ENCODE data around the gene SAA2.
"Not testable (repeated sequence)": the region's sequence is repeated elsewhere in the genome, so short reads cannot be mapped to it uniquely, and the experiment has no call there.

The SAA2 gene

DNA sequence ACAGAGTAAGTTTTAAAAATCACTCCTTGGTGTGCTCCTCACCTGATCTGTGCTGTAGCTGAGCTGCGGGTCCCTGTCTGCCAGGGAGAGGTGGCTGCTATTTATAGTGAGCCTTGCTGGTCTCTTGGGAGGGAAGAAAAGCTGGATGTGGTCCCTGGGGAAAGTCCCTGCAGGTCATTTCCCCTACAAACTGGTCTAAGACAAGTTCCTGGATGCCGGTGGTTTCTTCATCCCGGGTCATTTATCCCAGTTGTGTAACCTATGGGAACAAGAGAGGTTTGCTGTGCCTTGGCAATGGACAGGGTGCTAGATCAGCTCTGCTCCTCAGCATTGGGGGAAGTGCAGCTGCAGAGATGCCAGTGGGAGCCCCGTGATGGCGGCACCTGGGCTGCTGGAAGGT lies at the start of gene SAA2:
Gene SAA2 (minus strand): TSS at position 108 of the 400 bp plus-strand sequence. CDS start 657 bp downstream, outside the sequence.
- DNase-seq, result no peak

DNA sequence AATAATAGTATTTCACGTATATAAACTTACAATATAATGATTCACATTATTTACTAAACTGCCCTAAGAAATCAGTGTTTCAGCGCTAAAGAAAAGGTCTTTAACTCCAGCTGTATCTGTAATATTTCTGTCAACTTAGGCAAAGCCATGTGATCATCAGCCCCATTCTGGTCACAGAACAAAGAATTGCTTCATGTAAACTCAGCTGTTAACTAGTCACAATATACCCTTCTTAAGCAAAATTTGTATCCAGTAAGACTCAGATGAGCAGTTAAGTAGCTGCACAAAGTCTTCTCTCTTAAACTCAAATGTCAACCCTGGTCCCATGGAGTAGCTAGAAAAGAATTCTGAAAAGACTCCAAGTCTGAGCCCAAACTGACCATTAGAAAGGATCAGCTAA lies 46.8 kb upstream of the SAA2 start:
- no peak for DNase-seq

DNA sequence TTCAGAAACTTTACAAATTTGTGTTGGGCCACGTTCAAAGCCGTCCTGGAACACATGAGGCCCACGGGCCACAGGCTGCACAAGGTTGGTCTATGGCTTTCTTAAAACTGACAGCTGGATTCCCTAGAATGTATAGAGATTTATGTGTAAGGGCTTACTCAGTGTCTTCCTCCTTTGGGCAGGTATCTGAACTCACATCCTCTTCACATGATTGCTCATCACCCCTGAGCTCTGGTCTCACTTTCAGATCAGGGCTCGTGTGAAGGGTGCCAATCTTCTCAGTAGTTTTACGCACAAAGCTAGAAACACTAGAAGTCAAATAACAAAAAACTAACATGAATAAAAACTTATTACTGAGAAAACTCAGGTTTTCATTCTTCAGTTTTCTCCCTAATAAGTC lies 46.4 kb upstream of the SAA2 start:
- no peak for DNase-seq

DNA sequence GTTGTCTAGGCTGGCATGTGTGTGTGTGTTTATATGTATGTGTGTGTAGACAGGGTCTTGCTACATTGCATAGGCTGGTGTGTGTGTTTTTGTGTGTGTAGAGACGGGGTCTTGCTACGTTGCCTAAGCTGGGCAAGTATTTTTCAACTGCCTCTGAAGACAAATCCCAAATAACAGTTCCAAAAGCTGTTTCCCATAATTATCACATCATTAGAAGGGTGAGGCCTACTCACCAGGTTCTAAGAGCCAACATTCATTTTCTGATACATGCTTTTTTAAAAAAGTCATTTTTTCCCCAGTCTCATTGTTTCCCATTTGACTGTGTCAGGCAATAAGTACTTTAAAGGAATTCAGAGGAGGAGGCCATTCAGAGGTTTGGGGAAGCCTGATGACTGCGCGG lies 40.4 kb upstream of the SAA2 start:
- no peak for DNase-seq

DNA sequence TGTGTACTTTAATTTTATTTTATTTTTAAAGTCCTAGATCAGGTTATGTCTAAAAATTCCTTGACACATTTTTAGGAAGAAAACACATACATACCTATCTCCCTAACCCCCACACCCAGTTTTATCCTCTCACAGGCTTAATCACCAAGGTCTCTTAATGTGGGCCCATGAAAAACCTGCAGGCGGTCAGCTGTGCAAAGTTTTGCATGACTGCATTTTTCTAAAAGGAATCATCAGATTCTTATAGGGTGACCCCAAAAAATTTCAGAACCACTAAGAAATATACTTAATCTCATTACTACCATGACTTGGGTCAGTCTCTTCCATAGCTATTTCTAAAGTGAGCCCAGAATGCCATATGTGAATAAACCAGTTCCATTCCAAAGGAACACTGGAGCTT lies 37.4 kb upstream of the SAA2 start:
- DNase-seq, result no peak

DNA sequence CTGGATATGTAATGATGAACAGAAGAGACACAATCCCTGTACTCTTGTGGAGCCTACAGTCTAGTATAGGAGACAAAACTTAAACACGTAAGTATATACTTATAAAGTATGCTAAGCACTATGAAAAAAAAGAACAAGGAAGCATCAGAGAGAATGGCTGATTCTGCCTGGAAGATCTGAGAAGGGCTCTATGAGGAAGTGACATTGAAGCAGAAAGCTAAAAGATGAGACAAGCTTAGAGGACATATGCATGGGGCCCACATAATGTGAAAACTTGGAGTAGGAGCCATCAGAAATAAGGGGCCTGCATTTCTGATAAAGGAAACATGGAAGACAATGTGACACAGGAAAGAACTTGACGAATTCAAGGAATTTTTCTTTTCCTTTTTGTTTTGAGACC lies 34.2 kb upstream of the SAA2 start:
- no peak for DNase-seq

DNA sequence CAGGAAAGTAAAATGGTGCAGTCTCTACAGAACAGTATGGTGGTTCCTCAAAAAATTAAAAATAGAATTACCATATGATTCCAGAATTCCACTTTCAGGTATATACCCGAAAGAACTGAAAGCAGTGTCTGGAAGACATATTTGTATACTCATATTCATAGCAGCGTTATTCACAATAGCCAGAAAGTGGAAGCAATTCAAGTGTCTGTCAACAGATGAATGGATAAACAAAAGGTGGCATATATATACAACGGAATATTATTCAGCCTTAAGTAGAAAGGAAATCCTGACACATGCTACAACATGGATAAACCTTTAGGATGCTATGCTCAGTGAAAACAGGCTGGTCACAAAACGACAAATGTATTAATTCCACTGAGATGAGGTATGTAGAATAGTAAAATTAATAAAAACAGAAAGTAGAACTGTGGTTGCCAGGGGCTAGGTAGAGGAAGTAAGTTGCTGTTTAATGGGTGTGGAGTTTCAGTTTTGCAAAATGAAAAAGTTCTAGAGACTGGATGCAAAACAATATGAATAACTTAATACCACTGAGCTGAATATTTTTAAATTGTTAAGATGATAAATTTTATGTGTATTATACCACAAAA lies 32.1 kb upstream of the SAA2 start:
- no peak for DNase-seq

DNA sequence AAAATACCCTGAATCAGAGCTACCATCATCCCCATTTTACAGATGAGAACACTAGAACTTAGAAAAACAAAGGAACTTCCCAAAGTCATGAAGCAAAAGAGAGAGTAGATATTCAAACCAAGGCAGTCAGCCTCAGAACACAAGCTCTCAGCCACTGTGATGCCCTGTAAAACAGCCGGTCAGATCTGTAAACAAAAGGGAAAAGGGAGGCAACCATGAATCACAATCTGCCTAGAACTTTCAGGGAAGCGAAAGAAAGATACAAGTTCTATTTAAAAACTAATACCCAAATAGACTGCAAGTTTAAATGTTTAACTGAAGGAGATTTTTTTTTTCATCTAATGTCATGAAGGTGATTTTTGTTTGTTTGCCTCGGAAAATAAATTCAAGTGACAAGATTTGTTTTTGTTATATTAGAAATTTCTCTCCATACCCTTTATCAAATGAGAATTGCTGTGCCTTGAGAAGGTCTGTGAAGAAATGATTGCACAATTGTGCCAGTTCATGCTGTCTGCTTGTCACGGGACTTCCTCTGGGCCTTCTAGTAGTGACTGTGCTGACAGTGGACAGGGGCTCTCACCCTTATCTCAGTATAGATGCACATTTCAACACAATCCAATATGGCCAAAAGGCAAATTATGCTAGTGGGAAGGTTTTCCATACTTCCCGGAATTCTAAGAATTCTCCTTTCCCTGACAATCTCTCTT lies 29.2 kb upstream of the SAA2 start:
- no peak for DNase-seq

DNA sequence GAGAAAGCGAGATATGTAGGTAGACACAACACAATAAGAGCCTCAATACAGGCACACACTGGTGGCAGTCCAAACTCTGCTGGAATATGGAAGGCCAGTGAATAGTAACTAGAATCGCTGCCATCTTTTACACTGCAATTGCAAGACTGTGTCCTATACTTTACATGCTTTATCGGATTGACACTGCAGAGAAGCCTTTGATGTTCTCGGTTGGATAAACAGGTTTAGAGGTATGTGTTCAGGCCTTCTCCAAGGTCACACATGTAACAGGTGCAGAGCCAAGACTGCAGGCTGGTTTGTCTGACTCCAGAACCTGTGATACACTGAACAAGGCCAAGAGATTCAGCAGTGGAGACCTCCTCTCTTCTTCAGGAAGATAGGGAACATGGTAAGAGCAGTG lies 22.7 kb upstream of the SAA2 start:
- DNase-seq, result no peak

DNA sequence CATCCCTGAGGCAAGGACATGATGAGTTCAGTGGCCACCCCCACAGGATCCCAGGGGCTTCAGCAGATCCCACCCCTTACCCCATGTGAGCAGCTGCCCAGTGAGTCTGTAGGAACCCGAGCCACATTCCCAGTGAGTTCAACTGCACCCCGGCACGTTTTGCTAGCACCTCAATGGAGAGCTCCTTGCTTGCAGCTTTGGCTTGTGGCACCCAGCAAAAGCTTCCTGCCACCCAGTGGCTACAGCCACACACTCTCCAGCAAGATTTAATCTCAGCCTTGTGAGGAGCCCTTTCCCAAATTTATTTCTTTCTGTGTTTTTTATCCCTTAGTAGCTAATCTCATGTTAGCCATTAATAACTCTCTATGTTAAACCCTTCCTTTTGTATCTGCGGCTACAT lies 21.6 kb upstream of the SAA2 start:
- DNase-seq, result no peak

DNA sequence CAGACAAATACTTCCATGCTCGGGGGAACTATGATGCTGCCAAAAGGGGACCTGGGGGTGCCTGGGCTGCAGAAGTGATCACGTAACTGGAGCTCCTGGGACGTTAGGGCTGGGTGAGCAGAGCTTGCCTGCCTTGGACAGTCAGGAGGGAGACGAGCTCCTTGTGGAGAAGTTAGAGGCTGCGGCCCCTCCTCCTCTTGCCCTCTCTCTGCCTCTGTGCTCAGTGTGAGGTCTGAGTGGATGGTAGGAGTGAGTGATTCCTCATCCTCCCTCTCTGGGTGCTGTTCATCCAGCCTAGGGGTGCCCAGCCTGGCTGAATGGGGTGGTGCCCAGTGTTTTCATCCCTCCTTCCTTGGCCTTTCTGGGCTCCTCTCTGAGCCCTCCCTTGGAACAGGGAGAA lies 20.8 kb upstream of the SAA2 start:
- DNase-seq, result not testable (repeated sequence)

DNA sequence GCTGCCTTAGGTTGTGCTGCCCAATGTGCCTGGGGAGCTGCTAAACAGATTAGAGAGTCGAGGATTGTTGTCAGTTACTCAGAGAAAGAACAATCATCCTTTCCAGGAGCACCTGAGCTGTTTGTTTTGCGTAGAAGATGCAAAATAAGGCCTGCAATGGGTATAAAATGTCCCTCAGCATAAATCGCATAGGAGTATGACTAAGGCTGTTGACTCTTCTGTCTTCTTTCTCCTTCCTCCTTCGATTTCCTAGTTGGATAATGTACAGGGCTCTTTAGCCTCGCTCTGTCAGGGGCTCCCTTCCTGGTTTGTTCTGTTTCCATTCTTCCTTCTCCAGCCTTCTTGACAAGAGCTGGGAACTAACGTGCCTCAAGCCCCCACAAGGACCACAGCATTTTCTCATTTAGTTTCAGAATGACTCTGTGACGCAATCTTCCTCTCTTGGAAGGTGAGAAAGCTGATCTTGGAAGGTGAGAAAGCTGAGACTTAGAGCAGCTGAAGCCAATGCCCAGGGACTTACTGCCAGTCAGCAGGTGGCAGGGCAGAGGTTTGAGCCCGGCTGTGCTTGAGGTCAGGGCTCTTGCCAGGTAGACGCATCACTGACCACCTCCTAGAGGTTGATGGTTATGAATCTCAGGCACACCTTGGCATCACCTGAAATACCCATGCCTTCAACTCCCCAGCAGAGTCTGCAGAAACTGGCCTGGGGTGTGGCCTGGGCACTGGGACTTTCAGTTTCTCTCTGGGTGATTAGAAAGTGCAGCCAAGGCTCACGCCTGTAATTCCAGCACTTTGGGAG lies 19.1 kb upstream of the SAA2 start:
- not testable (repeated sequence) for DNase-seq

DNA sequence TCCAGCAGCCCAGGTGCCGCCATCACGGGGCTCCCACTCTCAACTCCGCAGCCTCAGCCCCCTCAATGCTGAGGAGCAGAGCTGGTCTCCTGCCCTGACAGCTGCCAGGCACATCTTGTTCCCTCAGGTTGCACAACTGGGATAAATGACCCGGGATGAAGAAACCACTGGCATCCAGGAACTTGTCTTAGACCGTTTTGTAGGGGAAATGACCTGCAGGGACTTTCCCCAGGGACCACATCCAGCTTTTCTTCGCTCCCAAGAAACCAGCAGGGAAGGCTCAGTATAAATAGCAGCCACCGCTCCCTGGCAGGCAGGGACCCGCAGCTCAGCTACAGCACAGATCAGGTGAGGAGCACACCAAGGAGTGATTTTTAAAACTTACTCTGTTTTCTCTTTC lies 17.5 kb upstream of the SAA2 start, which contains the start of gene SAA1:
Gene SAA1 (plus strand): TSS at position 316 of the 400 bp plus-strand sequence. CDS start 624 bp downstream, outside the sequence.
- DNase-seq, result no peak

DNA sequence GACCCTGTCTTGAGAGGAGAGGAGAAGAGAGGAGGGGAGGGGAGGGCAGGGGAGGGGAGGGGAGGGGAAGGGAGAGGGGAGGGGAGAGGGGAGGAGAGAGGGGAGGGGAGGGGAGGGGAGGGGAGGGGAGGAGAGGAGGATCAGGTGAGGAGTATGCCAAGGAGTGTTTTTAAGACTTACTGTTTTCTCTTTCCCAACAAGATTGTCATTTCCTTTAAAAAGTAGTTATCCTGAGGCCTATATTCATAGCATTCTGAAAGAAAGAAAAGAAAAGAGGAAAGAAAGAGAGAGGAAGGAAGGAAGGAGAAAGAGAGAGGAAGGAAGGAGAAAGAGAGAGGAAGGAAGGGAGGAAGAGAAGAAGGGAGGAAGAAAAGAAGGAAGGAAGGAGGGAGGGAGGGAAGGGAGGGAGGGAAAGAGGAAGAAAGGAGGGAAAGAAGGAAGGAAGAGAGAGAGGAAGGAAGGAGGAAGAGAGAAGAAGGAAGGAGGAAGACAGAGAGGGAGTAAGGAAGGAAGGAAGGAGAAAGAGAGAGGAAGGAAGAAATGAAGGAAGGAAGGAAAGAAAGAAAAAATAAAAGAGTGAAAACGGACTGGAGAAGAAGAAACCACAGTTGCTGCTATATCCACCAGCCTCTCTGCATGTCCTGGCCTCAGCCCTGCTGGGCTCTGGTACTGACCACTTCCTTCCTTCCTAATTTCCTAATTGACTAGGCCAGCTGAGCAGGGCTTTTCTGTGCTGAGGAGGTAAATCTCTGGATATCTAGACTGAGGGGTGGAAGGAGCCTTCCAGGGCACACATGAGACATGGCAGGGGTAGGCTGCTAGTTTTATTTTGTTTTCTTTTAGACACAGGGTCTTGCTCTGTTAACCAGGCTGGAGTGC lies 16.4 kb upstream of the SAA2 start:
- no peak for DNase-seq

DNA sequence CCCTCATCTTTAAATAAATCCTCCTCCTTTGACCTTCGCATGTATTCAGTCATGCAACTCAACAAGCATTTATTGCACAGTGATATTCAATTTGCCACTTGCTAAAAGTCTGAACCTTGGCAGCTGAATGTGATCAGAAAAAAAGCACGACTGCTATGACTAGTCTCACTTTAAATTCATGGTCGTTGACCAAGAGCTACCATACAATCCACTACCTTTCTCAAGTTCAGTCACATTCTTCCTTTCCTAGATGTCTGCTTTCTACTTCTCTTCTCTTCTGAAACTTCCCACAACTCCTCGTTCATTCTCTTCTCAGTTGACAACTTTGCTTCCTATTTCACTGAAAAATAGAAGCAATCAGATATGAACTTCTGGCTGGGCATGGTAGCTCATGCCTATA lies 15.6 kb upstream of the SAA2 start:
- no peak for DNase-seq

DNA sequence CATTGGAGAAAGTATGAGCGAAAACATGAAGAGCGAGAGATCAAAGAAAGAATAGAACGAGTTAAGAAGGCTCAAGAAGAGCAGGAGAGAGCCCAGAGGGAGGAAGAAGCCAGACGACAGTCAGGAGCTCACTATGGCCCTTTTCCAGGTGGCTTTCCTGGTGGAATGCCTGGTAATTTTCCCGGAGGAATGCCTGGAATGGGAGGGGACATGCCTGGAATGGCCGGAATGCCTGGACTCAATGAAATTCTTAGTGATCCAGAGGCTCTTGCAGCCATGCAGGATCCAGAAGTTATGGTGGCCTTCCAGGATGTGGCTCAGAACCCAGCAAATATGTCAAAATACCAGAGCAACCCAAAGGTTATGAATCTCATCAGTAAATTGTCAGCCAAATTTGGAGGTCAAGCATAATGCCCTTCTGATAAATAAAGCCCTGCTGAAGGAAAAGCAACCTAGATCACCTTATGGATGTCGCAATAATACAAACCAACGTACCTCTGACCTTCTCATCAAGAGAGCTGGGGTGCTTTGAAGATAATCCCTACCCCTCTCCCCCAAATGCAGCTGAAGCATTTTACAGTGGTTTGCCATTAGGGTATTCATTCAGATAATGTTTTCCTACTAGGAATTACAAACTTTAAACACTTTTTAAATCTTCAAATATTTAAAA lies 14.3 kb upstream of the SAA2 start:
- not testable (repeated sequence) for DNase-seq

DNA sequence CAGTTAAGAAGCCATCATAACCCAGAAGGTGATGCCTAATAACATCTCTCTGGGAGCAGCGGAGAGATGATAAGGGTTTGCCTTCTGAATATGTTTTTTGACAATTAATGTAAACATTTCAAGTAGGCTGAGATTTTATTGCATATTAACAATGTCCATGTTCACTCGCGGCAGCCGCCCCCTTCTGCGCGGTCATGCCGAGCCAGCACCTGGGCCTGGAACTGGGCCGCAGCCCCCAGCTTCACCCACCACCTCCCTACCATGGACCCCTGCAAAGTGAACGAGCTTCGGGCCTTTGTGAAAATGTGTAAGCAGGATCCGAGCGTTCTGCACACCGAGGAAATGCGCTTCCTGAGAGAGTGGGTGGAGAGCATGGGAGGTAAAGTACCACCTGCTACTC lies 13.3 kb upstream of the SAA2 start:
- DNase-seq, result no peak

DNA sequence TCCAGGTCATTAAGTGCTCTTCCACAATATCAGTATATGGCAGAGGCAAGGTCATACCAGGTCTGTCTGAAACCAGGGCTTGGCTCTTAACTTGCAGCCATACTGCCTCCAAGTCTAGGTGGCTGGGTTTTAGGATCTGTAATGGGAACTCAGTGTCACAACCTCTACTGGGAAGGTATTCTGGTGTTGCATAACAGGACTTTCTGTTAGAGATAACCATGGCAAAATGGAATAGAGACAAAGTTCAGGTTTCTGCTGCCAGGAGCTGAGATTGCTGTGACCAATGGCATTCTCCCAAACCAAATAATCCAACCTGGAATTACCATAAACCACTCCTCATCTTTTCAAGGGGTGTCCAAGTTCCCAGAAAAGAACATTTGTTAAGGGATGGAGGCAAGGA lies 10.8 kb upstream of the SAA2 start:
- no peak for DNase-seq

DNA sequence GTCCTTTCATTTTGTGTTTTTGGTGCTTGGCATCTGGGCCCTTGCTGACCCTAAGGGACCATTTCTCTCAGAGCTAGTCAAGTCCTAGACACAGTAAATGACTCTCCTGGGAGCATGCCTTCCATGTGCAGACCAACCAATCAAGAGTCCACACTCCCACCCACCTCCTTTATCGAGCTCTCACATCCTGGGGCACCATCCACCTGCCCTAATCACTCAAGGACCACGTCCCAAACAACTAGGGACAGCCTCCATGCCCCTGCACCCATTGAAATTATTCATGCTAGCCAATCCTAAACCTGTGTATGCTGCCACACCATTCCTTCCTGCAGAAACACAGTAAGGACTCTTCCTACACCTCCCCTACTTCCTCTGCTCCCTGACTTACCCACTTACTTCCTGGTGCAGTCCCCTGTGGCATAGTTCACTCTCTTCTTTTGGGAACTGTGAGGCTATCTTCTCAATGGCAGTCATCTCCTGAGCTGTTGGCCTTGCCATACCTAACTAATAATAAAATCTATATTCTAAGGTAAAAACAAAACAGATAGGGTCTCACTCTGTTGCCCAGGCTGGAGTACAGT lies 6.4 kb upstream of the SAA2 start:
- DNase-seq, result no peak

DNA sequence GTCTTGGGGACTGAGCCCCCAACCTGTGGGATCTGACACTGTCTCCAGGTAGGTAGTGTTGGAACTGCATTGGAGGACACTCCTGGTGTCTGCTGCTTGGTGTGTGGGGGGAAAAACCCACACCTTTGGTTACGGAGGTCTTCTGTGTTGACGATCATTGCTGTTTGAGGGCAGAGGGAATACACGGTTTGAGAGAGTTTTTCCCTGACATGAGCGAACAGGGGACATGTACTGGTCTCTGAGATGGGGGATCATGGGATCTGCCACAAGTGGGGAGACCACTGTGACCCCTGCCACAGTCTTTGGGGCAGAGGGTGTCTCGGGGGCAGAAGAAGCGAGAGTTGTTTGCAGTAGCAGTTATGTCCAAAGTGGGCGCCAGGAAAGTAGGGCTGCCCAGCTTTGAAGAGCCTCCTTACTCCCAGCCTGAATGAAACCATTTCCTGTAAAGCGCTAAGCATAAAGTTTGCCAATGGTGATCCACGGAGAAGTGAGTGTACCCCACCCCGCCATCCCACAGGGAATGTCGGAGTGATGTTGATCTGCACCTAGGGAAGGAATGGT lies 5.4 kb upstream of the SAA2 start:
- DNase-seq, result no peak

DNA sequence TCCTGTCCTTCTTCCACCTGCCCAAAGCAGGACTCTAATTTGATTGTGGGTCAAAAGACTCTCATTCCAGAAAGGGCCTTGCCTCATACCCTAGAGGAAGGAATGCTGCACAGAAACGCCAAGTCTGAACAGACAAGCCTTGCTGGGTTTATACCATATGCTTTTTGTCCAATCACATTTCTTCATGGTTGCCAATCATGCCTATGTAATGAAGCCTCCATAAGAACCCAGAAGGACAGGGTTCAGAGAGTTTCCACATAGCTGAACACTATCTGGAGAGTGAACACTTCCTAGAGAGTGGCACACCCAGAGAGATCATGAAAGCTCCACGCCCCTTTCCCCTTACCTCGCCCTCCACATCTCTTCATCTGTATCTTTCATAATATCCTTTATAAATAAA lies 4.8 kb upstream of the SAA2 start:
- DNase-seq, result no peak

DNA sequence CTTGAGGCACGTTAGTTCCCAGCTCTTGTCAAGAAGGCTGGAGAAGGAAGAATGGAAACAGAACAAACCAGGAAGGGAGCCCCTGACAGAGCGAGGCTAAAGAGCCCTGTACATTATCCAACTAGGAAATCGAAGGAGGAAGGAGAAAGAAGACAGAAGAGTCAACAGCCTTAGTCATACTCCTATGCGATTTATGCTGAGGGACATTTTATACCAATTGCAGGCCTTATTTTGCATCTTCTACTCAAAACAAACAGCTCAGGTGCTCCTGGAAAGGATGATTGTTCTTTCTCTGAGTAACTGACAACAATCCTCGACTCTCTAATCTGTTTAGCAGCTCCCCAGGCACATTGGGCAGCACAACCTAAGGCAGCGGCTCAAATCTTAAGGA lies 1.3 kb downstream of the SAA2 start:
- not testable (repeated sequence) for DNase-seq
